ENCODE measurements around the gene CHKB. TPM values are rescaled to one million over a fixed set of nuclear protein-coding genes. Genes with fewer than 3 reads are reported as not detected.
"Not testable (repeated sequence)": the region's sequence is repeated elsewhere in the genome, so short reads cannot be mapped to it uniquely, and the experiment has no call there.

CHKB gene
- total and polyA plus RNA-seq, 2 of the 4 experiments (the other 2 are of a cell fraction), result 8.1 to 36.9 TPM

GRCh38 chr22:50533856-50534711 lies 48.6 kb downstream of the CHKB start:
- H3K4me3 ChIP-seq (ENCODE audit: insufficient read depth, low read depth, low read length); H3K27ac ChIP-seq (ENCODE audit: insufficient read depth, low read length); H4K91ac ChIP-seq (ENCODE audit: insufficient read depth, low read depth, low read length); H3K4me2 ChIP-seq (ENCODE audit: low read depth, low read length); H2BK120ac ChIP-seq (ENCODE audit: low read depth, low read length); H3K23ac ChIP-seq (ENCODE audit: low read depth, low read length); H2AFZ ChIP-seq (replicated peaks; ENCODE audit: low read length, poor library complexity); ATAC-seq (ENCODE audit: low read depth); H3K9ac ChIP-seq (ENCODE audit: low read depth, low read length); H3K27me3 ChIP-seq (ENCODE audit: control insufficient read depth, insufficient read depth, low read length); H3K56ac ChIP-seq (ENCODE audit: extremely low read depth, insufficient read depth, low read length); H4K8ac ChIP-seq (ENCODE audit: low read depth in 2 of 2, low read length in 2 of 2); BruUV-seq (replicated peaks); in situ Hi-C loops (cut with MboI; ENCODE audit: low sequenced_read_pairs); H4K20me1 ChIP-seq (ENCODE audit: insufficient read depth, low read length); H4K5ac ChIP-seq (ENCODE audit: low read depth, low read length); DNase-seq; dilution Hi-C loops (cut with HindIII; ENCODE audit: low sequenced_read_pairs, unreplicated experiment); H3K14ac ChIP-seq (replicated peaks; ENCODE audit: low read depth, low read length); H3K9me1 ChIP-seq (ENCODE audit: insufficient read depth, low read length); H2AK5ac ChIP-seq (ENCODE audit: low read depth, low read length); H2AK9ac ChIP-seq (replicated peaks; ENCODE audit: low read depth, low read length, poor library complexity); CTCF ChIA-PET; H3K36me3 ChIP-seq (ENCODE audit: control insufficient read depth, insufficient read depth, low read length); H2BK20ac ChIP-seq (ENCODE audit: low read depth, low read length); H3K4ac ChIP-seq (ENCODE audit: low read depth, low read length); H3K79me1 ChIP-seq (ENCODE audit: low read depth in 1 of 2, low read length in 2 of 2); intact Hi-C loops (cut with micrococcal nuclease); H3K18ac ChIP-seq (ENCODE audit: low read depth, low read length); H2BK15ac ChIP-seq (ENCODE audit: low read depth, low read length); H2BK5ac ChIP-seq (ENCODE audit: low read depth, low read length, poor library complexity, severe bottlenecking); H3K9me3 ChIP-seq (ENCODE audit: control insufficient read depth, insufficient read depth, low read length): not testable (repeated sequence)
- POLR2A ChIA-PET (ENCODE audit: unreplicated experiment), result interaction anchor here (0.5 kb wide), 1 partner anchor 371 kb away, joined by 4 read pairs; no protein-coding TSS in a partner anchor
- peaks cover 16% of the 10 kb centered on the region for H3K4me1 ChIP-seq (ENCODE audit: control insufficient read depth, insufficient read depth, low read length)
- WGBS, 2 experiments (ENCODE audit: extremely low coverage in 2 of 2, insufficient read length in 1 of 2), result no CpG with 5 or more reads among the region's 21 CpGs
